ENCODE data around the gene DPYD.

GRCh38 chr1:97560714-97561113 is 360.1 kb downstream of the DPYD start:
- TF ChIP-seq JAZF1 (CRISPR knock-in tag; IDR thresholded peaks at IDR 0.05): no peak
- TF ChIP-seq CTCF (IDR thresholded peaks at IDR 0.05): no peak
- TF ChIP-seq STAT6 (CRISPR knock-in tag; conservative IDR thresholded peaks at IDR 0.05; ENCODE audit: low read depth): no peak

Measured in WTC11 (cell line).